Measurements from ENCODE around the gene C10orf90. TPM values are rescaled to one million over a fixed set of nuclear protein-coding genes. Genes with fewer than 3 reads are reported as not detected.

Gene C10orf90
- total RNA-seq, 1 experiment from 2014 or later: 0.62 TPM

DNA sequence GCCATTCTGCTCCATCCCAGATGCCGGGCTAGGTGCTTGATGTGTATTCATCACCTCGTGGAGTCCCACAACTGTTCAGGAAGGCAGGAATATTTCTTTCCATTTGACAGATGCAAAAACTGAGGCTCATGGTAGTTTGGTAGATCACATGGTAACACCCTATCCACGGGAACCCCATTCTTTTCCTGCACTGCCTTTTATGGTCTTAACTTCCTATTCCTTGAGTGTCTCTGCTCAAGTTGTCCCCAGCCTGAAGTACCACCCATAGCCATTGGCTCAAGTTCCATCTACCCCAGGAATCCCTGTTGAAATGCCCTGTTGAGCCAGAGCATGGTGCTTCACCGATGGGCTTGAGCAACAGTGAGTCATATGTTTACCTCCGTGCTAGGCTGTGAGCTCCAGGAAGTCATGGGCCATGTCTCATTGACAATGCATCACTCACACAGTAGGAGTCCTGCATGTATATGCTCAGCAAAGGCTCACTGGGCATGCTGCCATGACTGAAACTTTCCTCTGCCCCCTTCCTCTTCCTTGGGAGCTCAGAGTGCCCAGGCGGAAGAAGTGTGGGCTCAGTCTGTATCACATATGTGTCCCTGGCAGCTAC lies 210.5 kb downstream of the C10orf90 start:
- H3K27me3 ChIP-seq (ENCODE audit: control insufficient read depth, insufficient read depth, low read length): no peaks in the 10 kb centered on the region; the same call in 1 of the 2 replicates
- no peak for DNase-seq
- H3K4me3 ChIP-seq (ENCODE audit: insufficient read depth, low read depth, low read length): no peak overlapping the region

DNA sequence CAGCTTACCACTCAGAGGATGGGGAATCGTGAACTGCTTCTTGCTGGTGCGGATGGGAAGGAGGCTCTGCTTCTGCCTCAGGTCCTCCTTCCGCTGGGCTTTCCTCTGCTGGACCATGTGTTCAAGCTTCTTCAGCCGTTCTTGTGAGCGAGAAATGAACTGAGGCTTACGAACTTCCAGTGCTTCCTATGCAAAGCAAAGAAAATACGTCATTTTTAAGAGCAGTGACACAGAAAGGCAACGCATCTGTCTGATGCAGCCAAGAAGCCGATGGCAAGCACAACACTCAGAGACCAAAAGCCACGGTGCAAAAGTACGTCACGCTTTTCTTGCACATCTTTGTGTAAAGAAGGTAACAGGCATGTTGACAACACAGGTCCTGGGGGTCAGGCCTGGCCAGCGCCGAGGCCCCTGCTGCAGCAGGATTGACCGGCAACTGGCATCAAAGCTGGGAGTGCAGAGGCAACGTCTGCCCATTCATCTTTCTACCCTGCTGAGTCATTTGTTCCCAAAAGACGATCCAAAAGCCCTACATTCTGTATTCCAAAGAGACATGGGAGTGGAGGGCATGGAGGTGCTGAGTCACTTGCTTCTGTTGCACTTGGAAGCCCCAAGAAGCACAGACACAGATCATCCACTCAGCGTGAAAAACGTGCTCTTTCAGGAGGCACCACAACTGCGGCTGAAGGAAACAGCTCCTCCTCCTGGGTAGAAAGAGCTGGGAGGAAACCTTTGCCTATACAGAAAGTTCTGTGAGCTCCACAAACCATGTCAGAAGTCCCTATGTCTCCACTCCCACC lies 211.3 kb downstream of the C10orf90 start:
- Histone ChIP-seq H3K36me3 (replicated peaks; ENCODE audit: control insufficient read depth, insufficient read depth, low read length) (no peaks in the 10 kb centered on the region), H3K4me3 (ENCODE audit: insufficient read depth, low read depth, low read length) (no peak overlapping the region), H3K27me3 (ENCODE audit: control insufficient read depth, insufficient read depth, low read length) (no peaks in the 10 kb centered on the region; the same call in 1 of the 2 replicates)
- no peak for DNase-seq

More for the DNA sequence above, 210.5 kb downstream of the C10orf90 start:
- H3K36me3 ChIP-seq (replicated peaks; ENCODE audit: control insufficient read depth, insufficient read depth, low read length): no peaks in the 10 kb centered on the region

DNA sequence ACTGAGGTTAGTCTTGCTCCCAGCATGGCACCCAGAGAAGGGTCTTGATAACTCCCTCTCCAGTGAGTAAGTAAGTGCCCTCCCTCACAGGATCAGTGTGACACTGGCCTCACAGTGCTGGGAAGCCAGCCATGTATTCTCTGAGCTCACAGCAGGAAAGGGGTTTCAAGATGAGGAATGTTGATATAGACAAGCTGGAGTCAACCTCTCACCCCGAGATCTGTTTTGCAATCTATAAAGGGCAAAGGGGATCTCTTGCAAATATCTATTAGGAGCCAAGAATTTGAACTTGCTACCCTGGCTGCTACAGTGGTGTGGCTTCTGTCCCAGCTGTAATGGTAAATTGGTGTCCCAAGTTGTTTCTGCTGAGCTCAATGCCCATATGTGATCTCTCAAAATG lies 212.0 kb downstream of the C10orf90 start:
- H3K27me3 ChIP-seq (ENCODE audit: control insufficient read depth, insufficient read depth, low read length): no peaks in the 10 kb centered on the region; the same call in 1 of the 2 replicates
- no peak overlapping the region for H3K4me3 ChIP-seq (ENCODE audit: insufficient read depth, low read depth, low read length)
- no peaks in the 10 kb centered on the region for H3K36me3 ChIP-seq (replicated peaks; ENCODE audit: control insufficient read depth, insufficient read depth, low read length)
- DNase-seq: no peak

DNA sequence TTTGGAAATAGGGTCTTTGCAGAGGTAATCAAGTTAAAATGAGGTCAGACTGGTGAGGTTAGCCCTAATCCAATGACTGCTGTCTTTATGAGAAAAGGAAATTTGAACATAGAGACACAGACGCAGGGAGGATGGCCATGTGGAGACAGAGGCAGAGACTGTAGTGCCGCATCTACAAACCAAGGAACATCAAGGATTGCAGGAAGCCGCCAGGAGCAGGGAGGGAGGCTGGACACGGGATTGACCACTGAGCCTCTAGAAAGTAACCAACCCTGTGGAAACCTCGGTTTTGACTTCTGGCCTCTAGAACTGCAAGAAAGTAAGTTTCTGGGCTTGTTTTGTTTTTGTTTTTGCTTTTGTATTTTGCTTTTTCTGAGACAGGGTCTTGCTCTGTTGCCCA lies 213.9 kb downstream of the C10orf90 start:
- no peak for DNase-seq
- no peak overlapping the region for H3K4me3 ChIP-seq (ENCODE audit: insufficient read depth, low read depth, low read length)
- H3K36me3 ChIP-seq (replicated peaks; ENCODE audit: control insufficient read depth, insufficient read depth, low read length): no peaks in the 10 kb centered on the region

DNA sequence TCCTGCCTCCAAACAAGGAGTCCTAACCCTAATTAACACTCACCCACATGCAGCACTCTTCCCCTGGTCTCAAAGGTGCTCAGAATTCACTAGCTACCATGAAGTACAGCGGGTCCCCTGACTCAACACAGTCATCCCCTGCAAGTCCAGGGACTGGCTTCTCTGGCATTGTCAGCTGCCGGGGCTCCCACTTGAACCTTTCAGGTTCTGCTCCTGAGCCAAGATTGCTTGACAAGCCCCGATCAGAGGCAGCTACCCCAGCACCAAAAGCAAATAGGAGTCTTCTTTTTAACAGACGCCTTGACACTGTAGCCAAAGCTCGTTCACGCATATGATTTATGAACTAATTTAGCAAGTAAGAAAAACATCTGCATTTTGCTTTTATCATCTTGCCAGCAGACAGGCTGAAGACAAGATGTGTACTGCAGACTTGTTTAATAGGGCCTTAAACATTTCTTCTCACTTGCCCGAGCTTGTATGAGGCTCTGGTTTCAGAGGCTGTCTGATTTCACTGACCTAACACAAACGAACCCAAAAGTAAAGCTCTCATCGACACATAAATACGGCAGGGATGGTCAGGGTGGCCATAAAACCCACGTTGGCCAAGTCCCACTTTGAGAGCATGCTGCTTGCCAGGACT lies 214.6 kb downstream of the C10orf90 start:
- DNase-seq: no peak
- no peak overlapping the region for H3K4me3 ChIP-seq (ENCODE audit: insufficient read depth, low read depth, low read length)

More for the DNA sequence above, 213.9 kb downstream of the C10orf90 start:
- no peaks in the 10 kb centered on the region; the same call in 1 of the 2 replicates for H3K27me3 ChIP-seq (ENCODE audit: control insufficient read depth, insufficient read depth, low read length)

DNA sequence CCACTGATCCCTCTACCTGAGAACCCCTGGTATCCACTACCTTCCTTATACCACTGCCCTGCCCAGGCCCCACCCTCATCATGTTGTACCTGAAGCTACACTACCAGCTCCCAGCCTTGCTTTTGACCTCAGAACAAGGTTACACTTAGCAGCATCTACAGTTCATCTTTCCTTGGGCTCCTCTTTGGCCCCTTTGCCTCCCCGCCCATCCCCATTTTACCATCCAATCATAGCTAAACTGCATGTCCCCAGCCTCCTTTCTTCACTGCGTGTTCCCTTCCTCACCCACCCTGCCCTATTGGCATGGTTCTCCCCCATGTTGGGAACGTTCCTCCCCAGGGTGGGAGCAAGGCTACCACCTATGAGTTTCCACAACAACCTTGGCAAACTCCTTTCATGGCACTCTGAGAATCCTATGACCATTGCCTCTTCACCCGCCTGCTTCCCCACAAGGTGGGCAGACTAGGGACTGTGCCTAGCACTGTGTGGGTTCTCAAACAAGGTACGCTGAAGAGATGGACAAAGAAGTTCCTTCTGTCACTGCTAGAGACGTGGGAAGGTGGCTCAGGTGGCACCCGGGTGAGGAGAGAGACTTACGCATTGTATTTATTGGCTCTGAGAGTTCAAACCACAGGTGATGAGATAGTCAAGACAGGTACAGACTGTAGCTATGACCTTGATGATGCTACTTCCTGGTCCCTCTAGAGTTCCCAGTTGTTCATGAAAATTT lies 215.3 kb downstream of the C10orf90 start:
- no peaks in the 10 kb centered on the region for H3K36me3 ChIP-seq (replicated peaks; ENCODE audit: control insufficient read depth, insufficient read depth, low read length)
- H3K4me3 ChIP-seq (ENCODE audit: insufficient read depth, low read depth, low read length): no peak overlapping the region
- H3K27me3 ChIP-seq (ENCODE audit: control insufficient read depth, insufficient read depth, low read length): no peaks in the 10 kb centered on the region; the same call in 1 of the 2 replicates
- DNase-seq: no peak

More for the DNA sequence above, 214.6 kb downstream of the C10orf90 start:
- Histone ChIP-seq H3K36me3 (replicated peaks; ENCODE audit: control insufficient read depth, insufficient read depth, low read length) (no peaks in the 10 kb centered on the region), H3K27me3 (ENCODE audit: control insufficient read depth, insufficient read depth, low read length) (no peaks in the 10 kb centered on the region; the same call in 1 of the 2 replicates)

DNA sequence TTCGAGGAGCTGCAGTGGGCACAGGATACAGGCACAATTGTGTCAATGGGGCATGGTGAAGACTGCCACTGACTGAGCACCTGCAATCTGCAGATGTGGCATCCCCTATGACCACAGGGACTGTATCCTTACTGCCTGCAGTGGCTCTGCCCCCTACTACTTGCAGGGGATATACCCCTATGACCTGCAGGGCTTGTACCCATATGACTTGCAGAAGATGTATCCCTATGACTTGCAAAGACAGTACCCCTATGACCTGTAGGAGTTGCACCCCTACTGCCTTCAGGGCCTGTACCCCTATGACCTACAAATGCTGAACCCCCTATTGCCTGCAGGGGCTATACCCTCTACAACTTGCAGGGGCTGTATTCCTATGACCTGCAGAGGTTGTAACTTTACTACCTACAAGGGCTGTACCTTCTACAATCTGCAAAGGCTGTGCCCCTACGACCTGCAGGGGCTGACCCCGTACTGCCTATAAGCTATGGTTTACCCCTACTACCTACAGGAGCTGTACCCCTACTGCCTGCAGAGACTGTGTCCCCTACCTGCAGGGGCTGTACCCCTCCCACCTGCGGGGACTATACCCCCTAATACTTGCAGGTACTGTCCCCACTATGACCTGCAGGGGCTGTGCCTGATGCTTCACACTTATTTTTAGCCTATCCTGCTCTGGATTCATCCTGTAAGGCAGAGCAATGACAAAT lies 216.3 kb downstream of the C10orf90 start:
- no peaks in the 10 kb centered on the region; the same call in 1 of the 2 replicates for H3K27me3 ChIP-seq (ENCODE audit: control insufficient read depth, insufficient read depth, low read length)
- no peaks in the 10 kb centered on the region for H3K36me3 ChIP-seq (replicated peaks; ENCODE audit: control insufficient read depth, insufficient read depth, low read length)
- DNase-seq: no peak
- H3K4me3 ChIP-seq (ENCODE audit: insufficient read depth, low read depth, low read length): no peak overlapping the region

DNA sequence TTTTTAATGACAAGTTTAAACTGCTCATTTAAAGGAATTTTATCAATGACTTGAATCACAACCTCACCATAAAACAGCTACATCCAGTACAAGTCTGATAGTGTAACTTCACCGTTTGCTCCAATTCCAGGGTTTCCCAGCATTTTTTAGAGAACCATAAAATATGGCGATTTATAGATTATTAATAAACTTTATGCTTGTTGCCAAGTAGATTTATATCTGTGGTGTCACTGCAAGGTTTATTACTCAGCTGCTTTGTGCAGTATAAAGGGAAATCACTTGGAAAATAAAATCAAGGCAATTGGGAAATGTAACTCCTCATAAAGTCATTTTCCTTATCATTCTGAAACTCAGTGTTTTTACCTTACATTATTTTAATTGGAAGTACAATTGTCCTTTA lies 218.2 kb downstream of the C10orf90 start:
- Histone ChIP-seq H3K36me3 (replicated peaks; ENCODE audit: control insufficient read depth, insufficient read depth, low read length) (no peaks in the 10 kb centered on the region), H3K27me3 (ENCODE audit: control insufficient read depth, insufficient read depth, low read length) (no peaks in the 10 kb centered on the region; the same call in 1 of the 2 replicates), H3K4me3 (ENCODE audit: insufficient read depth, low read depth, low read length) (no peak overlapping the region)
- no peak for DNase-seq

DNA sequence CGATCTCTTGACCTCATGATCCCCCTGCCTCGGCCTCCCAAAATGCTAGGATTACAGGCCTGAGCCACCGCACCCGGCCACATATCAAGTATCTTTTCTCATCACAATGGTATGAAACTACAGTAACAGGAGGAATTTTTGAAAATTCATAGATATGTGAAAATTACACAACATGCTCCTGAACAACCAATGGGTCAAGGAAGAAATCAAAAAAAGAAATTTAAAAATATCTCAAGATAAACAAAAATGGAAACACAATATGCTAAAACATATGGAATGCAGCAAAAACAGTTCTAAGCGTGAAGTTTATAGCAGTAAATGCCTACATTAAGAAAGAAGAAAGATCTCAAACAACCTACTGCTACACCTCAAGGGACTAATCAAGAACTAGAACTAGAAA lies 222.4 kb downstream of the C10orf90 start:
- Histone ChIP-seq H3K27me3 (ENCODE audit: control insufficient read depth, insufficient read depth, low read length) (no peaks in the 10 kb centered on the region), H3K4me3 (ENCODE audit: insufficient read depth, low read depth, low read length) (no peak overlapping the region), H3K36me3 (replicated peaks; ENCODE audit: control insufficient read depth, insufficient read depth, low read length) (no peaks in the 10 kb centered on the region)
- DNase-seq: no peak

DNA sequence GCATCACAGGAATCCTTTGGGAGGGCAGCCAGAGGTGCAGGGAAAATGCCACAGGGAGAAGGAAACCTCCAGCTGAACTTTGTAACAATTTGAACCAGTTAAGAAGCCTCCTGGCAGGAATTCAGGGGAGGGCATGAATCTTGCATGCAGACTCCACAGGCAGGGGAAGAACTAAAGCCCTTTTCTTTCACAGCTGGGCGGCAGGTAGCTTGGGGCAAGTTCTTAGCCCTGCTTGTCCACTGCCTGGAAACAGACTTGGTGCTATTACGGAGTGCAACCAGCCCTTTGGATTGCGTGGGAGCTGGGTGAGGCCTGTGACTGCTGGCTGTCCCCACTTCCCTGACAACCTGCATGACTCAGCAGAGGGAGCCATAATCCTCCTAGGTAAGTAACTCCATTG lies 230.6 kb downstream of the C10orf90 start:
- DNase-seq: no peak
- no peaks in the 10 kb centered on the region for H3K27me3 ChIP-seq (ENCODE audit: control insufficient read depth, insufficient read depth, low read length)
- no peaks in the 10 kb centered on the region for H3K36me3 ChIP-seq (replicated peaks; ENCODE audit: control insufficient read depth, insufficient read depth, low read length)
- no peak overlapping the region for H3K4me3 ChIP-seq (ENCODE audit: insufficient read depth, low read depth, low read length)

DNA sequence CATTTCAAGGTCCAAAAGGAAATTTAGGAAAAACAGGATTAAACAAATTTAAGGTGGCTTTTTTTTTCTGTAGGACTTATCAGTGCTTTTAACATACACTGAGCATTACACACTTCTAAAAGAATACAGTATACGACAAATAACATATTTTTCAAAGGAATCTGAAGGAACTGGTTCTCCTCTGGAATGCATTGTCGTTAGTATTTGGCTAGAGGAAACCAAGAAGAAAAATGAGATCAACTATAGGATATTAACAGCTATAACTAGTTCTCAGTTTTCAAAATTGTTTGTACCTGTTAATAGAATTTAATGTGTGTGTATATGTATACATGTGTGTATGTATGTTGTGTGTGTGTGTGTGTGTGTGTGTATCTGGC lies 232.1 kb downstream of the C10orf90 start:
- DNase-seq: no peak
- H3K27me3 ChIP-seq (ENCODE audit: control insufficient read depth, insufficient read depth, low read length): no peaks in the 10 kb centered on the region
- no peaks in the 10 kb centered on the region for H3K36me3 ChIP-seq (replicated peaks; ENCODE audit: control insufficient read depth, insufficient read depth, low read length)
- no peak overlapping the region for H3K4me3 ChIP-seq (ENCODE audit: insufficient read depth, low read depth, low read length)

DNA sequence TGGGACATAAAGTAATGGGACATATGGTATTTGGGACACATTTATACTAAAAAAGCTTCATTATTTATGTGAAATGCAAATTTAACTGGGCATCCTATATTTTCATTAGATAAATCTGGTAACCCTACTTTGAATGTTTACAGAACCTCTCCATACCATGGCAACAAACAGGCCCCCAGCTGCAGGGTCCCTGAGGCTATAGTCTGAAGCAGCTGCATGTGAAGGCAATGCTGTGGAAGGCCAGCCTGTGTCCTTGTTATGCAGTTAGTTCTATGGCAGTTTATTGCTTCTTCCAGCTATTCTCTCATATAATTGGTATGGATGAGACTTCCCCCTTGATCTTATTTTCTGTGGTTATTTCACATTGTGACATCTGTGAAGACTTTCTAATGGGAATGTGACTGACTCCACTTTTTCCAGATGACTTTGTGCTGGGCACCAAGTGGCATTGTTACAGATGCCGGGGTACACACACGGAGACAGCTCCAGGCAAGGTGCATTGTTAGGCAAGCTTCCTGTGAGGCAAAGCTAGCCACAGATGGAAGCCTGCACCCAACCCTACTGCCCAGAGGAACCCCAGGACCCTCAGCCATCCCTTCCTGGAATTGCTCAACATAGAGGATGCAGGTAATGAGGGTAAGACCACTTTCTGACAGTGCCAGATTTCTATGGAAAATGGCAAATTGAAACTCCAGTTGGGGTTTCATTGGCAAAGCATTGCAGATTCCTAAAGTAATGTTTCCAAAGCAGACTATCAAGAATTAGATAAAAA lies 232.7 kb downstream of the C10orf90 start:
- Histone ChIP-seq H3K4me3 (ENCODE audit: insufficient read depth, low read depth, low read length) (no peak overlapping the region), H3K36me3 (replicated peaks; ENCODE audit: control insufficient read depth, insufficient read depth, low read length) (no peaks in the 10 kb centered on the region), H3K27me3 (ENCODE audit: control insufficient read depth, insufficient read depth, low read length) (no peaks in the 10 kb centered on the region)
- no peak for DNase-seq

DNA sequence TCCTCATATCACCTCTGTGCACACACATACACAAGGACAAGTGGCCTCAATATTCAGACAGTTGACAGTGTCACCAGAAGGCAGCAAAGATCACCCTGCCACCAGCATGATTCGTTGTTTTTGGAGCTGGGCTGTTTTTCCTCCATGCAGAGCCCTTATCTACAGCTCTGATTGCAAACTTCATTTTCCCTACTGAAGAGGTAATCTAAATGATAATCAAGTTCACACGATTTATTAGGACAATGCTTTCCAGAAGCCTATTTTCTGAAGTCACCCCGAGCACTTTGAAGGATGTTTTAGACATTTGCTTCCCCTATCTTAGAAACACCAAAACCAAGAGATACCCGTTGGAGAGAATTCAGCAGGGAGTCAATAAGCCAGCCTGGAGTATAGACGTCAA lies 236.3 kb downstream of the C10orf90 start:
- Histone ChIP-seq H3K4me3 (ENCODE audit: insufficient read depth, low read depth, low read length) (no peak overlapping the region), H3K36me3 (replicated peaks; ENCODE audit: control insufficient read depth, insufficient read depth, low read length) (no peaks in the 10 kb centered on the region), H3K27me3 (ENCODE audit: control insufficient read depth, insufficient read depth, low read length) (no peaks in the 10 kb centered on the region)
- no peak for DNase-seq

Data from H7 (cell line).